Activated naive CD8-positive, alpha-beta T cell treated with anti-CD3 and anti-CD28 coated beads, Interleukin-2, amount 10 ng/mL, durations not matched to agents 7 days and 5 days (primary cell): ENCODE measurements around the gene SCYGR1. TPM values are rescaled to one million over a fixed set of nuclear protein-coding genes. Genes with fewer than 3 reads are reported as not detected.

ENCODE experiments used
- ATAC-seq: fragments of 150-1000 bp; cut with Tn5 transposase; one replicate; pipeline ENCODE4 v1.10.0; 2021; ENCODE audit warnings: low read depth, moderate library complexity
- POLR2A ChIA-PET: fragments of 350-600 bp; sonication (Branson Sonifier 250); formaldehyde crosslinking; loops from one replicate; lab custom pipeline; 2021; ENCODE audit warnings: antibody characterized with exemption; lab: Charles Lee
- DNase-seq: peaks from one replicate; pipeline ENCODE4 v3.0.0; 2021
- H3K27ac Mint-ChIP-seq: one replicate; pipeline ENCODE4 v1.8.0; 2022; ENCODE audit warnings: mild to moderate bottlenecking, mixed read lengths
- H3K27me3 Mint-ChIP-seq: one replicate; pipeline ENCODE4 v1.8.0; 2022; ENCODE audit warnings: mild to moderate bottlenecking, moderate library complexity, mixed read lengths
- H3K36me3 Mint-ChIP-seq: one replicate; pipeline ENCODE4 v1.8.0; 2021; ENCODE audit warnings: mild to moderate bottlenecking, mixed read lengths
- H3K4me1 Mint-ChIP-seq: one replicate; pipeline ENCODE4 v1.8.0; 2021; ENCODE audit warnings: mixed read lengths
- H3K4me3 Mint-ChIP-seq: one replicate; pipeline ENCODE4 v1.8.0; 2022; ENCODE audit warnings: mild to moderate bottlenecking, moderate library complexity, mixed read lengths
- H3K9me3 Mint-ChIP-seq: one replicate; pipeline ENCODE4 v1.8.0; 2021; ENCODE audit warnings: mixed read lengths
- total RNA-seq, 2 experiments: library from RNA; stranded (reverse); gene quantifications; one replicate each; pipeline ENCODE4 v1.2.3, GENCODE V29; 2021

Gene SCYGR1
- total RNA-seq, 2 experiments from 2014 or later, result not detected

DNA sequence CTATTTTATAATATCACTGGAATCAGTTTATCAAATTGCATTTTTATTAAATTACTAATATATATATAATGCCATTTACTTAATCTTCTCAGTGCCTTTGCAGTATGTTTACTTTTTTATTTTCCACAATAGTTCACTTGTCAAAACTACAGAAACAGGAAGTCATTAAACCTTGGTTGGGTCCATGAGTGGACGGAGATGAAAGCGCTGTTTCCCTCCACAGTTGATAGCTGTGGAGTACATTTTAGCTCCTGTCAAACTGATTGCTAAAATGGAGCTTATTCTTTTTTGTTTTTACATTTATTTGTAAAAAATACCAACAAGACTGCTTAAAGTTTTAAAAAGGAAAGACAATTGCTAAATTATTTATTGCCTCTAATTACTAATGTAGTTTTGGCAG is 43.5 kb downstream of the SCYGR1 start:
- Mint-ChIP-seq H3K27ac (no peak overlapping the region), H3K36me3 (peaks cover 14% of the 10 kb centered on the region), H3K27me3 (no peaks in the 10 kb centered on the region), H3K4me1 (peaks cover 2% of the 10 kb centered on the region), H3K9me3 (no peaks in the 10 kb centered on the region), H3K4me3 (no peak overlapping the region)
- POLR2A ChIA-PET, result no interaction called here
- DNase-seq, result no peak
- no peak for ATAC-seq

DNA sequence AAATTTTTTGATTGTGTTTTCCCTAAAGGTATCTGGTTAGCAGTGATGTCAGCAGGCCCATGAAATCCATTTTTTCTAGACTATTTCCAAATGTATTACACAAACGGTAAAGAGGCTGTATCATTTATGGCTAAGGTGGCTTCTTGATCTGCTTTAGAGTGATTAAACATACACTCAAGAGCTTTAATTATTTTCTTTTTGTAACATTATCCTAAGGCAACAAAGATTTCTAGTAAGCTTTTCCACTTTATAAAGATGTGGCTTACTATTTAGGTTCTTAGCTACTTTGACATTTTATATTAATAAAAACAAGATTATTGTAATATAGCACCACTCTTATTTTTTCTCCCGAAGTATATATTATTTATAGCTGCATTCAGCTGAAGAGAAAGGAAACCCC is 46.2 kb downstream of the SCYGR1 start:
- peaks cover 11% of the 10 kb centered on the region for H3K36me3 Mint-ChIP-seq
- peaks cover 2% of the 10 kb centered on the region for H3K4me1 Mint-ChIP-seq
- no peak overlapping the region for H3K27ac Mint-ChIP-seq
- ATAC-seq (no peak), DNase-seq (no peak)
- no peaks in the 10 kb centered on the region for H3K9me3 Mint-ChIP-seq
- POLR2A ChIA-PET, result no interaction called here
- H3K4me3 Mint-ChIP-seq, result no peak overlapping the region
- no peaks in the 10 kb centered on the region for H3K27me3 Mint-ChIP-seq

DNA sequence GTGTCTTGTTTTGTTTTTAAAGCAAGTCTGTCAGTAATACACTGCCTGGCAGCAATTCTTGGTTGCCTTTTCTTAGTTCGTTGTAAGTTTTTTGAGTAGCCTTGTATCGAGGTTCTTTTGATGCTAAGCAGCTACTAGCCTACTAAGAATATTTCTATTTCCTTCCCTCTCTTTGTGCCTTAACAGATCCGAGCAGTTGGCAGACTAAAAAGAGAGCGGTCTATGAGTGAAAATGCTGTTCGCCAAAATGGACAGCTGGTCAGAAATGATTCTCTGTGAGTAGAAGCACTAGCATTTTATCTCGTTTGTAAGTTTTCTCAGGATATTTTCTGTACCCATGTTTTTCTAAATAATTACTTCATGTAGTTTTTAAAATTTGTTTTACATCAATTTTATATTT is 47.6 kb downstream of the SCYGR1 start:
- Mint-ChIP-seq H3K36me3 (peaks cover 19% of the 10 kb centered on the region), H3K4me3 (no peak overlapping the region), H3K9me3 (no peaks in the 10 kb centered on the region), H3K27ac (no peak overlapping the region), H3K4me1 (peaks cover 6% of the 10 kb centered on the region), H3K27me3 (no peaks in the 10 kb centered on the region)
- ATAC-seq (no peak), DNase-seq (no peak)
- POLR2A ChIA-PET, result no interaction called here

DNA sequence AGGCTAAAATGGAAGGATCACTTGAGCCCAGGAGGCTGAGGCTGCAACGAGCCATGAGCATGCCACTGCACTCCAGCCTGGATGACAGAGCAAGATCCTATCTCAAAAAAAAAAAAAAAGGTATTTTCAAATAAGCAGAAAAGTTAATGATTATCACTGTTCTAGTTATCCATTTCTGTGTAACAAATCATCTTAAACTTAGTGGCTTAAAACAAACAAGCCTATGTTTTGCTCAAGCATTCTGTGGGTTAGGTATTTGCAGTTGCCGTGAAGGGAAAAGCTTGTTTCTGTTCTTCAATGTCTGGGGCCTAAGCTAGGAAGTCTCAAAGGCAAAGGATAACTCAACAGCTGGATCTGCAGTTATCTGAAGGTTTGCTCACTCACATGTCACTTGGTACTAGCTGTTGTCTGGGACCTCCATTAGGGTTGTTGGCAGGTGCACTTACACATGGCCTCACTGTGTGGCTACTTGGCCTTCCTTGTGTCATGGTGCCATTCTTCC is 48.6 kb downstream of the SCYGR1 start:
- peaks cover 9% of the 10 kb centered on the region for H3K4me1 Mint-ChIP-seq
- ATAC-seq (no peak), DNase-seq (no peak)
- no peak overlapping the region for H3K27ac Mint-ChIP-seq
- H3K9me3 Mint-ChIP-seq, result no peaks in the 10 kb centered on the region
- H3K27me3 Mint-ChIP-seq, result no peaks in the 10 kb centered on the region
- H3K4me3 Mint-ChIP-seq, result no peak overlapping the region
- POLR2A ChIA-PET, result interaction anchor here (0.7 kb wide), 1 partner anchor 581 kb away, joined by 3 read pairs; no protein-coding TSS in a partner anchor
- H3K36me3 Mint-ChIP-seq, result peaks cover 27% of the 10 kb centered on the region

Other genes with a start within 250 kb of the SCYGR1 start
- gene COL4A4, start 223.7 kb downstream of the SCYGR1 start, total RNA-seq, result not detected
- gene COL4A3, start 223.3 kb downstream of the SCYGR1 start, total RNA-seq, result not detected
- 10 to 100 TPM; 63.5 to 64.7 TPM for gene MFF, start 62.7 kb downstream of the SCYGR1 start, total RNA-seq
- gene TM4SF20, start 8.6 kb downstream of the SCYGR1 start, total RNA-seq, result not detected
- 10 to 100 TPM; 57.9 to 59.2 TPM for gene AGFG1, start 84.2 kb upstream of the SCYGR1 start, total RNA-seq
- gene SCYGR2, start 210.9 kb upstream of the SCYGR1 start, total RNA-seq, result not detected
- gene SCYGR3, start 226.9 kb upstream of the SCYGR1 start, total RNA-seq, result not detected
- not detected for gene SCYGR4, start 229.5 kb upstream of the SCYGR1 start, total RNA-seq